Lower leg skin (tissue), 3 donors: Measurements from ENCODE around the gene R3HDM4.

ENCODE experiments used
- CTCF ChIP-seq, 3 donors: fragments of 450-650 bp; IDR thresholded peaks; one replicate each; pipeline ENCODE4 v1.5.1; 2016; ENCODE audit warnings: antibody characterized with exemption in 3 of 3, mild to moderate bottlenecking in 3 of 3, moderate library complexity in 2 of 3
- POLR2A ChIP-seq, 2 donors: fragments of 450-650 bp; IDR thresholded peaks; one replicate each; pipeline ENCODE4 v1.6.1; 2016 to 2017; ENCODE audit warnings: antibody characterized with exemption in 2 of 2, mild to moderate bottlenecking in 1 of 2, moderate library complexity in 1 of 2

- no peak for TF ChIP-seq CTCF (IDR thresholded peaks at IDR 0.05)
- TF ChIP-seq POLR2A (IDR thresholded peaks at IDR 0.05): no peak
Measured at GRCh38 chr19:852136-853013, 60.6 kb downstream of the R3HDM4 start, which contains the start of gene ELANE.
